Heart right ventricle (tissue), 16 donors: ENCODE data around the gene ZC2HC1C. TPM values are rescaled to one million over a fixed set of nuclear protein-coding genes. Genes with fewer than 3 reads are reported as not detected.

Experiments used
- ATAC-seq, 8 donors: fragments of 200-7000 bp; cut with Tn5 transposase; one replicate each; pipeline ENCODE4 v1.9.1; 2020; ENCODE audit warnings: mild to moderate bottlenecking in 8 of 8, moderate library complexity in 8 of 8, moderate number of reproducible peaks in 1 of 8
- DNase-seq, 2 donors: peaks; one replicate each; pipeline ENCODE4 v3.0.0-alpha.2; 2020
- H3K27ac ChIP-seq, 10 donors: fragments of 200-600 bp; sonication (generic) in 2 of 10; one replicate each; pipeline versions ENCODE4 v1.5.0 to v1.8.0; 2020 to 2022; ENCODE audit warnings: mild to moderate bottlenecking in 3 of 10
- H3K27me3 ChIP-seq, 7 donors: fragments of 200-600 bp; one replicate each; pipeline ENCODE4 v1.8.0; 2021 to 2022; ENCODE audit warnings: mild to moderate bottlenecking in 2 of 7
- H3K36me3 ChIP-seq, 9 donors: fragments of 200-600 bp; sonication (generic) in 1 of 9; one replicate each; pipeline versions ENCODE4 v1.5.0 to v1.8.0; 2020 to 2022; ENCODE audit warnings: mild to moderate bottlenecking in 2 of 9
- H3K4me1 ChIP-seq, 9 donors: fragments of 200-600 bp; sonication (generic) in 1 of 9; one replicate each; pipeline versions ENCODE4 v1.5.0 to v1.8.0; 2020 to 2022; ENCODE audit warnings: mild to moderate bottlenecking in 4 of 9
- H3K4me3 ChIP-seq, 10 donors: fragments of 200-600 bp; sonication (generic) in 2 of 10; one replicate each; pipeline versions ENCODE4 v1.5.0 to v1.8.0; 2020 to 2022; ENCODE audit warnings: mild to moderate bottlenecking in 7 of 10, moderate library complexity in 2 of 10
- H3K9me3 ChIP-seq, 11 donors: fragments of 200-600 bp in 10 of 11; sonication (generic) in 2 of 11; one replicate each; pipeline versions ENCODE4 v1.5.0 to v1.8.0; 2013 to 2022; ENCODE audit warnings: mild to moderate bottlenecking in 2 of 11, control low read depth in 1 of 11, moderate library complexity in 1 of 11
- WGBS, 2 donors: extraction: QIAGEN DNeasy Blood & Tissue Kit; methylation state at CpG; one replicate each; pipeline ENCODE4 v1.1.7; 2013; ENCODE audit warnings: inconsistent platforms in 1 of 2; 5-methylcytosine and 5-hydroxymethylcytosine counted together
- intact Hi-C, 10 donors: fragments of 100-400 bp; cut with DNase I; formaldehyde crosslinking; loops; one replicate each; pipeline versions ENCODE4 v1.11.1 to v1.14.2; 2022
- polyA plus RNA-seq, 2 donors: library from polyadenylated mRNA; stranded (reverse); fragments of 200-250 nt; gene quantifications; one replicate each; pipeline ENCODE4 v1.2.3, GENCODE V29; 2013
- total RNA-seq, 10 donors: library from RNA; stranded (reverse); fragmentation: NEBNext Ultra II Directional in 3 of 10; extraction: Animal tissue kit (Norgen Biotek cat#: 25700) in 3 of 10; gene quantifications; one replicate each; pipeline versions ENCODE4 v1.2.1 to v1.2.4, GENCODE V29; 2021 to 2023
- TF ChIP-seq, protein P1 (sequence below), 9 donors: fragments of 200-600 bp; sonication (generic) in 2 of 9; IDR thresholded peaks; one replicate each; pipeline versions ENCODE4 v1.5.0 to v1.8.0; 2021 to 2022; ENCODE audit warnings: antibody characterized with exemption in 9 of 9, mild to moderate bottlenecking in 5 of 9, moderate library complexity in 1 of 9
- donor health status: Arrhythmogenic right ventricular cardiomyopathy.
- donor health status: ischemic (EF 13 %, LVEDD 7.1; RV severe dilation, severe dysfunction).
- donor health status: healthy with polysubstance abuse.
- donor health status: DM: no; HTN: yes; CAD: no.
- donor health status: DM: no; HTN: no; CAD: no.
- donor health status: ischemic (EF 25% LVEDD 6.9; RV normal size, moderate dysfunction).
- donor health status: ischemic (EF 25% LVEDD 5.7; RV mildly dilated, moderate dysfunction).
- donor health status: healthy.
- donor health status: DM: yes; HTN: yes; CAD: no.
- donor health status: Ischemic cardiomyopathy.
- donor health status: ischemic (EF 35%, LVEDD 5.7; RV mildly dilated, moderate dysfunction).
- donor health status: nonischemic (EF 11% LVEDD 7.7; RV severe dilation, severe dysfunction).
- donor health status: DM: yes; HTN: yes; CAD: no.
- donor health status: PGD.
- donor health status: ischemic (EF 29% LVEDD 5.4; RV normal size, mild dysfunction).
- donor health status: nonischemic (EF 23%, LVEDD 6.1; RV moderate dilation, normal function).

ZC2HC1C gene
- total and polyA plus RNA-seq, 12 donors = 3.7 to 14.6 (median 8.9) TPM

DNA sequence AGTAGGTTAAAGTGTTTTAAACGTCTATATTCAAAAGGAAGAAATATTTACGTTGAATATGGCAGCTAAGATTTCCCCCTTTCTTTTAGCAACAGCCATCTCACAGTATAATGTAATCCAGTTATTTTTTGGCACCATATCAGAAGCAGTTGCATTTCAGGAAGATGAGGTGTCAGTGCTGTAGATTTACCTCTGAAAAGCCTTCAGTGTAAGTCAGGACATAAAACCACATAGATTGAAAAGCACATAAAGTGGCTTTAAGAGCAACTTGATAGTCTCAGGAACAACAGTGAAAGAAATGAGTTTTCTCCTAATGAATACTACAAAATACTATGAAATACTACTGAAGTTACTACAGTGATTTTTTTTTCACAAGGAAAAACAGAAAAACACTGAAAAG, 25.1 kb upstream of the ZC2HC1C start:
- H3K9me3 ChIP-seq = no peaks in the 10 kb centered on the region
- peaks cover 0 to 51% (median 19%) of the 10 kb centered on the region in 9 donors for H3K4me1 ChIP-seq
- TF ChIP-seq, protein P1, sequence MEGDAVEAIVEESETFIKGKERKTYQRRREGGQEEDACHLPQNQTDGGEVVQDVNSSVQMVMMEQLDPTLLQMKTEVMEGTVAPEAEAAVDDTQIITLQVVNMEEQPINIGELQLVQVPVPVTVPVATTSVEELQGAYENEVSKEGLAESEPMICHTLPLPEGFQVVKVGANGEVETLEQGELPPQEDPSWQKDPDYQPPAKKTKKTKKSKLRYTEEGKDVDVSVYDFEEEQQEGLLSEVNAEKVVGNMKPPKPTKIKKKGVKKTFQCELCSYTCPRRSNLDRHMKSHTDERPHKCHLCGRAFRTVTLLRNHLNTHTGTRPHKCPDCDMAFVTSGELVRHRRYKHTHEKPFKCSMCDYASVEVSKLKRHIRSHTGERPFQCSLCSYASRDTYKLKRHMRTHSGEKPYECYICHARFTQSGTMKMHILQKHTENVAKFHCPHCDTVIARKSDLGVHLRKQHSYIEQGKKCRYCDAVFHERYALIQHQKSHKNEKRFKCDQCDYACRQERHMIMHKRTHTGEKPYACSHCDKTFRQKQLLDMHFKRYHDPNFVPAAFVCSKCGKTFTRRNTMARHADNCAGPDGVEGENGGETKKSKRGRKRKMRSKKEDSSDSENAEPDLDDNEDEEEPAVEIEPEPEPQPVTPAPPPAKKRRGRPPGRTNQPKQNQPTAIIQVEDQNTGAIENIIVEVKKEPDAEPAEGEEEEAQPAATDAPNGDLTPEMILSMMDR (IDR thresholded peaks at IDR 0.05) = no peak

DNA sequence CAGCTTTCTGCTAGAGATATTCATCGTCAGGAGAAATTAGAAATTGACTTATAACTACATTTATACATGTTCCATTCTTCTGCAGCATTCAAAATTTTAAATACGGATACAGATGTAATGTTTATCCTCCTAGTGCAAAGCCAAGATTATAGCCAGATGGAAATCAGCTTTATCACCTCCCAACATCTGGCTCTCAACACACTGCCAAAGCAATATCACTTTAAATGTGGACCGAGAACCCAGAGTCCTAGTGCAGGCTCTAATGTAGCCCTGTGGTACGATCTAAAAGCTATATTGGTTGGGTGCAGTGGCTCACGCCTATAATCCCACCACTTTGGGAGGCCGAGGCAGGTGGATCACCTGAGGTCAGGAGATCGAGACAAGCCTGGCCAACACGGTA, 24.7 kb upstream of the ZC2HC1C start:
- Histone ChIP-seq H3K27ac (no peak overlapping the region), H3K9me3 (no peaks in the 10 kb centered on the region), H3K27me3 (no peaks in the 10 kb centered on the region), H3K36me3 (peaks cover 0 to 54% (median 5%) of the 10 kb centered on the region in 9 donors), H3K4me1 (peaks cover 0 to 55% (median 22%) of the 10 kb centered on the region in 9 donors), H3K4me3 (no peak overlapping the region)
- intact Hi-C loops = no loop called here
- ATAC-seq (no peak), DNase-seq (no peak)
- 81 to 82% methylated on average over 8 of the region's 8 CpGs for WGBS, 2 donors
- TF ChIP-seq, protein P1 (IDR thresholded peaks at IDR 0.05) = no peak

More for the DNA sequence above, 25.1 kb upstream of the ZC2HC1C start:
- DNase-seq (no peak), ATAC-seq (no peak)
- intact Hi-C loops = no loop called here
- no peaks in the 10 kb centered on the region for H3K27me3 ChIP-seq
- 20 to 43% methylated on average over 2 of the region's 2 CpGs for WGBS, 2 donors
- no peak overlapping the region for H3K4me3 ChIP-seq
- H3K27ac ChIP-seq = no peak overlapping the region
- H3K36me3 ChIP-seq = peaks cover 0 to 55% (median 5%) of the 10 kb centered on the region in 9 donors

DNA sequence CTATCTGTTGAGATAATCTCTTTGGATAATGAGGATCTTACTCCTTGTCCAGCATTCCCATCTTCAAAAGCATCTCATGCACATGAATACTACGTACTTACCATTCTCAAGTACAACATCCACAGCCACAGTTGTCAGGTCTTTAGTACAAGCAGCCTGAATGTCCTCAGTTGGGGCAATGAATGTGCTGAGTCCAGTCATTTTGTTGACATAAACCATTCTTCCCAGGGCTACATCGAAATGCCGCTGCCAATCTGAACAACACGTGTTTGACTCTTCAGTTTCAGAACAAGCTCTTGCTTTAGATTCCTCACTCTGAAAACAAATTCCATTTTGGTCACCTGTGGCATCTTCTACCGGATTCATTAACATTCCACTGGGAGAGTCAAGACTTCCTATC, 23.2 kb upstream of the ZC2HC1C start:
- TF ChIP-seq, protein P1 (IDR thresholded peaks at IDR 0.05) = no peak
- H3K27me3 ChIP-seq = no peaks in the 10 kb centered on the region
- DNase-seq = no peak
- WGBS, 2 donors = 47 to 65% methylated on average over 5 of the region's 5 CpGs
- H3K36me3 ChIP-seq = peaks cover 0 to 39% (median 5%) of the 10 kb centered on the region in 9 donors
- H3K27ac ChIP-seq = no peak overlapping the region
- no peak overlapping the region for H3K4me3 ChIP-seq
- H3K4me1 ChIP-seq = peaks cover 0 to 66% (median 36%) of the 10 kb centered on the region in 9 donors
- no peaks in the 10 kb centered on the region for H3K9me3 ChIP-seq
- intact Hi-C loops = no loop called here
- ATAC-seq = peak in 1 of 8 donors; percentile 57

DNA sequence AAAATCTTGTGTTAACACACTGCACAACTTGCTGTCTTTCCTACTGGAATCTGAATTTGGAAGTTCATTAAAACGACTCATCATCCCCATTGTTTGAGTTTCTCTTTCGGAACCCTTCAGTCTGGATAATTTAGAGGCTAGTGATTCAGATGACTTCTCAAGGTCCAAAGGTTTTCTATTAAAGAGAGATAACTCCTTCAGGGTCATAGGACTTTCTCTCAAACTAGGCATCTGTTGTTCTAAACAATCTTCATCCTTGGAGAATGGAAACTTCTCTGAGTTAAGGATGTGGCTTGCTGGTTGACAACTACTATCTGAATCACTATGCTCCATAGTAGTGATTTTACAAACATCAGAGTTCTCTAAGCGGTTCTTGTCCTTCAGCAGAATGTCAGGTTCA, 22.5 kb upstream of the ZC2HC1C start:
- Histone ChIP-seq H3K9me3 (no peaks in the 10 kb centered on the region), H3K27me3 (no peaks in the 10 kb centered on the region), H3K36me3 (peaks cover 0 to 33% (median 4%) of the 10 kb centered on the region in 9 donors), H3K4me1 (peaks cover 0 to 61% (median 39%) of the 10 kb centered on the region in 9 donors), H3K27ac (no peak overlapping the region), H3K4me3 (no peak overlapping the region)
- TF ChIP-seq, protein P1 (IDR thresholded peaks at IDR 0.05) = no peak
- intact Hi-C loops = no loop called here
- DNase-seq (no peak), ATAC-seq (no peak)
- 91 to 96% methylated on average over 3 of the region's 3 CpGs for WGBS, 2 donors
